Mesendoderm (in vitro differentiated cells): ENCODE results near the gene MDGA2.
A peak's percentile ranks its signal among the peaks of the same experiment; 100 is the strongest.

Source experiments
- DNase-seq: peaks from one replicate; pipeline ENCODE4 v3.0.0; 2013
- H2AK5ac ChIP-seq: 2 replicates; pipeline ENCODE4 v1.6.1; 2013; ENCODE audit warnings: low read length, inconsistent platforms
- H2BK120ac ChIP-seq: 2 replicates; pipeline ENCODE4 v1.6.1; 2013; ENCODE audit warnings: low read depth, mild to moderate bottlenecking, low read length, moderate library complexity, mixed read lengths
- H2BK15ac ChIP-seq: replicated peaks from 2 replicates; pipeline ENCODE4 v1.6.1; 2013; ENCODE audit warnings: low read depth, mild to moderate bottlenecking, moderate library complexity
- H2BK5ac ChIP-seq: 2 replicates; pipeline ENCODE4 v1.6.1; 2013; ENCODE audit warnings: low read length, inconsistent platforms
- H3K18ac ChIP-seq: 2 replicates; pipeline ENCODE4 v1.6.1; 2013; ENCODE audit warnings: mild to moderate bottlenecking, low read length, mixed read lengths
- H3K23ac ChIP-seq: one replicate; pipeline ENCODE4 v1.6.1; 2013; ENCODE audit warnings: low read length
- H3K27ac ChIP-seq: 2 replicates; pipeline ENCODE4 v1.5.1; 2013; ENCODE audit warnings: low read depth, mild to moderate bottlenecking, inconsistent platforms, low read length, moderate library complexity
- H3K27me3 ChIP-seq: 2 replicates; pipeline ENCODE4 v1.6.1; 2013; ENCODE audit warnings: low read length, control low read depth, mild to moderate bottlenecking, inconsistent platforms; ENCODE audit not compliant: insufficient read depth, poor library complexity
- H3K36me3 ChIP-seq: 2 replicates; pipeline ENCODE4 v1.6.1; 2013; ENCODE audit warnings: low read length, inconsistent platforms; ENCODE audit not compliant: control insufficient read depth, insufficient read depth
- H3K4ac ChIP-seq: one replicate; pipeline ENCODE4 v1.6.1; 2013; ENCODE audit warnings: low read depth, mild to moderate bottlenecking, low read length, moderate library complexity
- H3K4me1 ChIP-seq: 2 replicates; pipeline ENCODE4 v1.6.1; 2013; ENCODE audit warnings: low read depth, low read length, inconsistent platforms; ENCODE audit not compliant: control insufficient read depth
- H3K4me2 ChIP-seq: 2 replicates; pipeline ENCODE4 v1.6.1; 2013; ENCODE audit warnings: low read length
- H3K4me3 ChIP-seq: 2 replicates; pipeline ENCODE4 v1.5.1; 2013; ENCODE audit warnings: mild to moderate bottlenecking, low read length
- H3K56ac ChIP-seq: one replicate; pipeline ENCODE4 v1.6.1; 2013; ENCODE audit warnings: low read length
- H3K79me1 ChIP-seq: 2 replicates; pipeline ENCODE4 v1.6.1; 2013; ENCODE audit warnings: low read length, inconsistent platforms
- H3K79me2 ChIP-seq: 2 replicates; pipeline ENCODE4 v1.6.1; 2013; ENCODE audit warnings: mild to moderate bottlenecking, low read length; ENCODE audit not compliant: control insufficient read depth, insufficient read depth
- H3K9ac ChIP-seq: 2 replicates; pipeline ENCODE4 v1.6.1; 2013; ENCODE audit warnings: low read length, inconsistent platforms
- H4K5ac ChIP-seq: one replicate; pipeline ENCODE4 v1.6.1; 2013; ENCODE audit warnings: low read length
- H4K8ac ChIP-seq: one replicate; pipeline ENCODE4 v1.6.1; 2013; ENCODE audit warnings: low read depth, mild to moderate bottlenecking, control low read depth, low read length, moderate library complexity
- WGBS: extraction: QIAGEN DNeasy Blood & Tissue Kit; methylation state at CpG from one replicate; pipeline ENCODE4 v1.1.7; 2013; ENCODE audit warnings: low lambda C conversion rate, missing lambda C conversion rate; ENCODE audit not compliant: insufficient coverage; ENCODE audit errors: extremely low coverage; 5-methylcytosine and 5-hydroxymethylcytosine counted together

MDGA2 gene

DNA sequence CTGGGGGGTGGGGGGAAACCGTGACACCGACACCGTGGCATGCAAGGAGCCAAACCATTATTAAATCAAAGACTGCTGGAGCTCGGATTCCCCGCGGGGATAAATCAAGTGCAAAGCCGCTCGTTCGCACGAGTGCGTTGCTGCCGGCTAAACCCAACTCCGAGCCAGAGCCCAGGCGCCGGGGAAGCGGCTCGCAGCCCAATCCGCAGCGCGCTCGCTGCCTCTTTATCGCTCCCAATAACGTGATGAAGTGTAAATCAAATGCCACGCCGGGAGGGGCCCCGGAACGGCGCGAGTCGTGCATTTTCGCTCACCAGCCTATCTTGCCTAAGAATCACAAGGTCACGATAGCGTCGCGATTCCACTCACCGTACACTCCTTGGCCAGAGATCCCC is 1.3 kb downstream of the MDGA2 start:
- no CpG with 5 or more reads among the region's 36 CpGs for WGBS
- H3K27ac ChIP-seq: no peak overlapping the region
- no peaks in the 10 kb centered on the region for H3K79me1 ChIP-seq
- H3K36me3 ChIP-seq: no peaks in the 10 kb centered on the region
- H2BK5ac ChIP-seq: no peak overlapping the region
- H3K4me1 ChIP-seq: no peaks in the 10 kb centered on the region
- DNase-seq: peak; percentile 42
- peak overlapping the region; percentile 95 for H3K4me2 ChIP-seq
- no peak overlapping the region for H4K8ac ChIP-seq
- H2BK120ac ChIP-seq: no peak overlapping the region
- H2AK5ac ChIP-seq: no peak overlapping the region
- H3K18ac ChIP-seq: no peak overlapping the region
- no peak overlapping the region for H3K4ac ChIP-seq
- H2BK15ac ChIP-seq: no peak overlapping the region
- peak overlapping the region; percentile 17 for H3K56ac ChIP-seq
- peak overlapping the region; percentile 26 for H3K9ac ChIP-seq
- H4K5ac ChIP-seq: no peak overlapping the region
- no peak overlapping the region for H3K23ac ChIP-seq
- no peaks in the 10 kb centered on the region for H3K79me2 ChIP-seq
- peak overlapping the region; percentile 31 for H3K4me3 ChIP-seq
- H3K27me3 ChIP-seq: peaks cover 16% of the 10 kb centered on the region

DNA sequence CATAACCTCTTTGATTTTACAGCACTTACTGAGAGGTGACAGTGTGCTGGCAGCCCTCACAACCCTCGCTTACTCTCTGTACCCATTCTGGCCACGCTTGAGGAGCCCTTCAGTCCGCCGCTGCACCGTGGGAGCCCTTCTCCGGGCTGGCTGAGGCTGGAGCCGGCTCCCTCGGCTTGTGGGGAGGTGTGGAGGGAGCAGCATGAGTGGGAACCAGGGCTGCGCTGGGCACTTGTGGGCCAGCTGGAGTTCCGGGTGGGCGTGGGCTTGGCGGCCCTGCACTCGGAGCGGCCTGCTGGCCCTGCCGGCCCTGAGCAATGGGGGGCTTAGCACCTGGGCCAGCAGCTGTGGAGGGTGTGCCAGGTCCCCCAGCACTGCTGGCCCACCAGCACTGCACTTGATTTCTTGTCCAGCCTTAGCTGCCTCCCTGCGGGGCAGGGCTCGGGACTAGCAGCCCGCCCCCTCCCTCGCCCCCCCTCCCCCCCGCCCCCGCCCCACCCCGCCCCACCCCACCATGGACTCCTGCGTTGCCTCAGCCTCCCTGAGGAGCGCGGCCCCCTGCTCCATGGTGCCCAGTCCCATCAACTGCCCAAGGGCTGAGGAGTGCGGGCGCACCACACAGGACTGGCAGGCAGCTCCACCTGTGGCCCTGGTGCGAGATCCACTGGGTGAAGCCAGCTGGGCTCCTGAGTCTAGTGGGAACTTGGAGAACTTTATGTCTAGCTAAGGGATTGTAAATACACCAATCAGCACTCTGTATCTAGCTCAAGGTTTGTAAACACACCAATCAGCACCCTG is 9.9 kb downstream of the MDGA2 start:
- no peak overlapping the region for H4K5ac ChIP-seq
- no peak overlapping the region for H3K4me2 ChIP-seq
- H3K27ac ChIP-seq: no peak overlapping the region
- no peak for DNase-seq
- H3K56ac ChIP-seq: no peak overlapping the region
- no peak overlapping the region for H3K23ac ChIP-seq
- H3K27me3 ChIP-seq: no peaks in the 10 kb centered on the region
- WGBS: no CpG with 5 or more reads among the region's 28 CpGs
- no peak overlapping the region for H2BK120ac ChIP-seq
- H3K4me3 ChIP-seq: no peak overlapping the region
- H2AK5ac ChIP-seq: no peak overlapping the region
- H3K79me1 ChIP-seq: no peaks in the 10 kb centered on the region
- H3K4ac ChIP-seq: no peak overlapping the region
- H3K9ac ChIP-seq: no peak overlapping the region
- H2BK5ac ChIP-seq: no peak overlapping the region
- no peak overlapping the region for H2BK15ac ChIP-seq
- no peaks in the 10 kb centered on the region for H3K36me3 ChIP-seq
- H3K4me1 ChIP-seq: no peaks in the 10 kb centered on the region
- no peak overlapping the region for H3K18ac ChIP-seq
- no peak overlapping the region for H4K8ac ChIP-seq
- no peaks in the 10 kb centered on the region for H3K79me2 ChIP-seq

DNA sequence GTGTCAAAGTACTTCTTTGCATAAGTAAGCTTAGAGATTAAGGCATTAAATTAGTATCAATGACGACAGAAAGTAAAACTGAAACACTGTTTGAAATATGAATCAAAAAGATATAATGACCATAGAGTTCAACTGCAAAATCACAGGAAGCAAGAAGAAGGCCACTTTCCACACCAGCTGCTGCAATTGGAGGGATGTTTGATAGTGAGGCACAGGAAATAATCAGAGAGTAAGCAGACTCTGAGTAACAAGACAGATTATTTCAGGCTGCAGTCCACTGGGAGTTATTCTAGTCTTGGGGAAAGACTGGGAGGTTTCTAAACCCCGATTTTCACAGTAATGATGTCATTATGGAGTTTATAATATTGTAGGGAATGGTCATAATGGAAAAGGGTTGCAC is 12.9 kb downstream of the MDGA2 start:
- DNase-seq: no peak
- Histone ChIP-seq H2BK120ac (no peak overlapping the region), H3K4ac (no peak overlapping the region), H3K23ac (no peak overlapping the region), H3K9ac (no peak overlapping the region), H3K18ac (no peak overlapping the region), H3K56ac (no peak overlapping the region), H3K4me1 (no peaks in the 10 kb centered on the region), H2BK5ac (no peak overlapping the region), H3K79me1 (no peaks in the 10 kb centered on the region), H4K8ac (no peak overlapping the region), H3K4me2 (no peak overlapping the region), H2AK5ac (no peak overlapping the region), H3K4me3 (no peak overlapping the region), H3K36me3 (no peaks in the 10 kb centered on the region), H2BK15ac (no peak overlapping the region), H3K79me2 (no peaks in the 10 kb centered on the region), H3K27ac (no peak overlapping the region), H3K27me3 (no peaks in the 10 kb centered on the region), H4K5ac (no peak overlapping the region)
- WGBS: no CpG with 5 or more reads among the region's 2 CpGs

- no CpG with 5 or more reads among the region's 2 CpGs for WGBS
Observed at GRCh38 chr14:47660158-47660557, 15.2 kb downstream of the MDGA2 start.

GRCh38 chr14:47658041-47658440 is 17.4 kb downstream of the MDGA2 start:
- WGBS: no CpG with 5 or more reads among the region's 1 CpG
- peaks cover 2% of the 10 kb centered on the region for H3K27me3 ChIP-seq

More at GRCh38 chr14:47660158-47660557, 15.2 kb downstream of the MDGA2 start:
- no peak overlapping the region for H3K4me2 ChIP-seq
- H3K4ac ChIP-seq: no peak overlapping the region
- H3K79me1 ChIP-seq: no peaks in the 10 kb centered on the region
- H3K4me3 ChIP-seq: no peak overlapping the region
- no peak overlapping the region for H3K9ac ChIP-seq
- no peaks in the 10 kb centered on the region for H3K36me3 ChIP-seq
- H3K18ac ChIP-seq: no peak overlapping the region
- peaks cover 2% of the 10 kb centered on the region for H3K27me3 ChIP-seq
- H3K4me1 ChIP-seq: no peaks in the 10 kb centered on the region
- H2BK120ac ChIP-seq: no peak overlapping the region
- H4K8ac ChIP-seq: no peak overlapping the region
- no peak overlapping the region for H2BK15ac ChIP-seq
- H2BK5ac ChIP-seq: no peak overlapping the region
- H2AK5ac ChIP-seq: no peak overlapping the region
- no peak overlapping the region for H3K23ac ChIP-seq
- no peaks in the 10 kb centered on the region for H3K79me2 ChIP-seq
- DNase-seq: no peak
- no peak overlapping the region for H3K56ac ChIP-seq
- no peak overlapping the region for H3K27ac ChIP-seq
- H4K5ac ChIP-seq: no peak overlapping the region

DNA sequence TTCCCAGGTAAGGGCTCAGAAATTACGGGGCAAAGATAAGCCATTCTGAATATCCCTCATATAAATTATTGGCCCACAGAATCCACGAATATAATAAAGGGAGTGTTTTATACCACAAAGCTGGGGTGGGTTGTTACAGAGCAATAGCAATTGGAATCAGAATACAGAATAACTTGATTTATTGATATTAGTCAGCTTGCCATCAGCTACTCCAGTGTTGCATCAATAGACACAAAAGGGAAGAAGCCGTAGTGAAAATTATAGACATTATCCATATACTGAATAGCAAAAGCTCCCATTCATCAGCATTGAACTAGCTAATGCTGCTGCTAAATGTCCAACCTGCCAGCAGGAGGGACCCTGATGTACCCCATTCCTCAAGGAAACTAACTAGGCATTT is 18.3 kb downstream of the MDGA2 start:
- Histone ChIP-seq H3K79me1 (no peaks in the 10 kb centered on the region), H3K4ac (no peak overlapping the region), H3K23ac (no peak overlapping the region), H2AK5ac (no peak overlapping the region), H3K18ac (no peak overlapping the region), H3K27ac (no peak overlapping the region), H2BK5ac (no peak overlapping the region), H3K4me1 (no peaks in the 10 kb centered on the region), H3K27me3 (peaks cover 2% of the 10 kb centered on the region), H2BK15ac (no peak overlapping the region), H3K79me2 (no peaks in the 10 kb centered on the region), H2BK120ac (no peak overlapping the region), H4K8ac (no peak overlapping the region), H3K4me2 (no peak overlapping the region), H3K36me3 (no peaks in the 10 kb centered on the region), H4K5ac (no peak overlapping the region), H3K9ac (no peak overlapping the region), H3K4me3 (no peak overlapping the region), H3K56ac (no peak overlapping the region)
- no CpG with 5 or more reads among the region's 3 CpGs for WGBS
- DNase-seq: no peak

More at GRCh38 chr14:47658041-47658440, 17.4 kb downstream of the MDGA2 start:
- H3K4me2 ChIP-seq: no peak overlapping the region
- H4K8ac ChIP-seq: no peak overlapping the region
- H3K36me3 ChIP-seq: no peaks in the 10 kb centered on the region
- H3K23ac ChIP-seq: no peak overlapping the region
- H3K56ac ChIP-seq: no peak overlapping the region
- H2AK5ac ChIP-seq: no peak overlapping the region
- DNase-seq: no peak
- no peaks in the 10 kb centered on the region for H3K79me2 ChIP-seq
- no peak overlapping the region for H2BK5ac ChIP-seq
- no peak overlapping the region for H3K4me3 ChIP-seq
- no peaks in the 10 kb centered on the region for H3K79me1 ChIP-seq
- H3K9ac ChIP-seq: no peak overlapping the region
- H2BK15ac ChIP-seq: no peak overlapping the region
- no peak overlapping the region for H3K27ac ChIP-seq
- no peak overlapping the region for H3K4ac ChIP-seq
- no peaks in the 10 kb centered on the region for H3K4me1 ChIP-seq
- H3K18ac ChIP-seq: no peak overlapping the region
- no peak overlapping the region for H2BK120ac ChIP-seq
- no peak overlapping the region for H4K5ac ChIP-seq
